K562 (cell line): ENCODE data around the gene PTGES3. TPM values are rescaled to one million over a fixed set of nuclear protein-coding genes. Genes with fewer than 3 reads are reported as not detected.

Experiments
- BACH1 ChIP-seq: fragments of 200-800 bp; sonication (Bioruptor generic); IDR thresholded peaks from 2 replicates; pipeline ENCODE4 v1.6.1; 2016; ENCODE audit warnings: missing genetic modification characterization, missing compliant biosample characterization
- CBX3 ChIP-seq, 2 experiments: IDR thresholded peaks; 1 replicate in 1 of 2; 2 replicates in 1 of 2; pipeline ENCODE4 v1.6.1; 2012; ENCODE audit warnings: inconsistent platforms in 2 of 2, low read length in 2 of 2, borderline replicate concordance in 1 of 2, control low read depth in 1 of 2
- CHD1 ChIP-seq: fragments of 200-600 bp; sonication (generic); IDR thresholded peaks from one replicate; pipeline ENCODE4 v1.6.1; 2012; ENCODE audit warnings: mild to moderate bottlenecking, moderate library complexity, low read length, inconsistent platforms
- CHD2 ChIP-seq: IDR thresholded peaks from 2 replicates; pipeline ENCODE4 v1.6.1; 2011; ENCODE audit warnings: low read depth, low read length
- E2F3 ChIP-seq: fragments of 250-450 bp; sonication (Bioruptor Pico); IDR thresholded peaks from 2 replicates; pipeline ENCODE4 v1.4.0; 2020; ENCODE audit warnings: mild to moderate bottlenecking
- FOXA3 ChIP-seq, 2 experiments: fragments of 450-650 bp in 1 of 2; sonication (generic) in 1 of 2; formaldehyde crosslinking; IDR thresholded peaks in 1 of 2; conservative IDR thresholded peaks in 1 of 2; 2 replicates each; pipeline versions ENCODE4 v1.4.0 to v1.8.0; 2020 to 2022; ENCODE audit warnings: mild to moderate bottlenecking in 2 of 2, missing genetic modification reagents in 1 of 2
- GTF2F1 ChIP-seq: IDR thresholded peaks from 2 replicates; pipeline ENCODE4 v1.6.1; 2011; ENCODE audit warnings: low read depth, low read length, improper control_type of control experiment
- KAT8 ChIP-seq: fragments of 450-650 bp; IDR thresholded peaks from 2 replicates; pipeline ENCODE4 v1.6.1; 2016; ENCODE audit warnings: low read depth, mild to moderate bottlenecking
- POLR2H ChIP-seq: IDR thresholded peaks from 2 replicates; pipeline ENCODE4 v1.6.1; 2016; ENCODE audit warnings: missing genetic modification characterization, low read depth, mild to moderate bottlenecking, control low read depth, missing compliant biosample characterization, moderate library complexity
- RBM34 ChIP-seq: fragments of 200-400 bp; formaldehyde crosslinking; IDR thresholded peaks from 2 replicates; pipeline ENCODE4 v1.6.1; 2018; ENCODE audit warnings: low read length, borderline replicate concordance; ENCODE audit not compliant: insufficient read depth
- TAL1 ChIP-seq: fragments of 450-650 bp; IDR thresholded peaks from 2 replicates; pipeline ENCODE4 v1.6.1; 2016; ENCODE audit warnings: mild to moderate bottlenecking
- XRCC5 ChIP-seq: fragments of 200-400 bp; formaldehyde crosslinking; IDR thresholded peaks from 2 replicates; pipeline ENCODE4 v1.6.1; 2017; ENCODE audit warnings: low read depth, mild to moderate bottlenecking, low read length
- ZBTB26 ChIP-seq: fragments of 450-650 bp; formaldehyde crosslinking; IDR thresholded peaks from 2 replicates; pipeline ENCODE4 v1.4.0; 2022; ENCODE audit warnings: missing genetic modification characterization
- ZBTB40 ChIP-seq, 2 experiments: fragments of 450-650 bp in 1 of 2; sonication (generic) in 1 of 2; formaldehyde crosslinking in 1 of 2; IDR thresholded peaks; 2 replicates each; pipeline versions ENCODE4 v1.7.1 to v1.9.0; 2016 to 2022; ENCODE audit warnings: inconsistent platforms in 1 of 2, mild to moderate bottlenecking in 1 of 2, missing genetic modification reagents in 1 of 2
- ZNF12 ChIP-seq: sonication (generic); formaldehyde crosslinking; IDR thresholded peaks from 2 replicates; pipeline ENCODE4 v1.4.0; 2020; ENCODE audit warnings: mild to moderate bottlenecking, missing genetic modification reagents
- ZNF140 ChIP-seq: fragments of 250-450 bp; sonication (Bioruptor Pico); IDR thresholded peaks from 2 replicates; pipeline ENCODE4 v1.8.0; 2021; ENCODE audit warnings: moderate library complexity, mild to moderate bottlenecking, inconsistent platforms
- ZNF197 ChIP-seq: fragments of 200-800 bp; sonication (Bioruptor generic); IDR thresholded peaks from 2 replicates; pipeline ENCODE4 v1.6.1; 2016; ENCODE audit warnings: low read depth, missing genetic modification characterization, missing compliant biosample characterization
- ZNF224 ChIP-seq: sonication (generic); formaldehyde crosslinking; IDR thresholded peaks from 2 replicates; pipeline ENCODE4 v1.8.0; 2022; ENCODE audit warnings: mild to moderate bottlenecking, missing genetic modification reagents
- ZNF253 ChIP-seq: fragments of 250-450 bp; sonication (Bioruptor Pico); conservative IDR thresholded peaks from 2 replicates; pipeline ENCODE4 v1.6.1; 2021; ENCODE audit warnings: mild to moderate bottlenecking
- ZNF76 ChIP-seq: fragments of 250-450 bp; sonication (Bioruptor Pico); IDR thresholded peaks from 2 replicates; pipeline ENCODE4 v1.4.0; 2020; ENCODE audit warnings: mild to moderate bottlenecking, moderate library complexity, borderline replicate concordance
- ZNF766 ChIP-seq: fragments of 200-800 bp; sonication (Bioruptor generic); conservative IDR thresholded peaks from 2 replicates; pipeline ENCODE4 v1.6.1; 2016; ENCODE audit warnings: missing genetic modification characterization, missing compliant biosample characterization
- polyA plus RNA-seq, 8 experiments: library from polyadenylated mRNA; depleted of rRNA in 4 of 8; stranded (reverse) in 5 of 8; unstranded in 3 of 8; fragments of >200 nt; fragmentation: Nextera tagmentation in 2 of 8; fragmentation: Illumina TruSeq in 1 of 8; extraction: Ambion mirVana in 2 of 8; extraction: Trizol in 1 of 8; gene quantifications; 2 replicates each; pipeline versions ENCODE4 v1.2.1 to v1.2.3, GENCODE V29; 2011 to 2014; ENCODE audit warnings: inconsistent platforms in 1 of 8, missing spikeins in 1 of 8
- total RNA-seq, 7 experiments: library from RNA; depleted of rRNA in 6 of 7; stranded (reverse); fragments of >200 nt in 6 of 7; fragmentation: Illumina TruSeq in 2 of 7; extraction: Trizol in 2 of 7; gene quantifications; 2 replicates each; pipeline versions ENCODE4 v1.2.1 to v1.2.3, GENCODE V29; 2011 to 2021; ENCODE audit warnings: low replicate concordance in 1 of 7

PTGES3 gene
- total and polyA plus RNA-seq, 9 of the 15 experiments (the other 6 are each of a cell fraction or from before 2014, with no cell fraction given): 163 to 501 (median 213) TPM

GRCh38 chr12:56688846-56689109, 694 bp upstream of the PTGES3 start (continued):
- TF ChIP-seq ZBTB40 (IDR thresholded peaks at IDR 0.05) (peak; percentile 39; the same call in 1 of the 2 replicates), ZBTB40 (CRISPR knock-in tag; IDR thresholded peaks at IDR 0.05) (no peak), ZNF253 (CRISPR knock-in tag) (no peak), RBM34 (no peak), TAL1 (0 out of 2 replicates have a peak, but pooled peaks have one; percentile 1), E2F3 (no peak), CHD1 (peak; percentile 74), ZNF766 (CRISPR knock-in tag) (0 out of 2 replicates have a peak, but pooled peaks have one; percentile 2), ZNF76 (no peak), POLR2H (peak; percentile 6), ZBTB26 (no peak), ZNF12 (no peak), XRCC5 (no peak), BACH1 (no peak), KAT8 (no peak), CHD2 (no peak), CBX3 (IDR thresholded peaks at IDR 0.05; ENCODE audit: borderline replicate concordance in 1 of 2, low read length in 2 of 2) (no peak), ZNF140 (CRISPR knock-in tag) (no peak), ZNF197 (CRISPR knock-in tag) (no peak), ZNF224 (no peak), FOXA3 (CRISPR knock-in tag; conservative IDR thresholded peaks at IDR 0.05 in 1 of 2, IDR thresholded peaks at IDR 0.05 in 1 of 2) (no peak), GTF2F1 (no peak)
